ENCODE data around the gene CDC42EP1.
"Not testable (repeated sequence)": the region's sequence is repeated elsewhere in the genome, so short reads cannot be mapped to it uniquely, and the experiment has no call there.

The CDC42EP1 gene

GRCh38 chr22:37588546-37589215, 28.4 kb downstream of the CDC42EP1 start:
- DNase-seq: no peak

DNA sequence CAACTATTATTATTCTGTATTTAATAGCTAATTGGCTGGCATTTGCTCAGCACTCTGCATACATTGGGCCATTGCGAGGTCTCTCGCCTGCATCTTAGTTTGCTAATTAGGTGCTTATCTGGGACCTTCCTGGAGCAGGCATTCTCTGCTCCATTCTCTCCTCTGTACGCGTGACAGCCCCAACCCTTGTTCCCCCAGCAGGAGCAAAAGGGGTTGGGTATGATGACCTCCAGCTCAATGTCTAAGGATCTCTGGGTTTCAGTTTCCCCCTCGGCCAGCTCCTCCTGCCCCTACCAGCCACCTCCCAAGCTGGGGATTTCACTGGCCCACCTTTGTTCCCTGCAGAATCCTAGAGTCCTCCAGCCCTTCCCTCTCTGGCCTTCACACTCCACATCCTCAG, 29.4 kb downstream of the CDC42EP1 start:
- DNase-seq: peak in 2 of 3 donors; percentile 42 to 46

- peak; percentile 21 to 47 (median 27) for DNase-seq
These were observed 30.8 kb downstream of the CDC42EP1 start for GRCh38 chr22:37591081-37591480.

- no peak for DNase-seq
These were observed 31.6 kb downstream of the CDC42EP1 start for GRCh38 chr22:37591823-37592404.

- no peak for DNase-seq
These were observed 34.0 kb downstream of the CDC42EP1 start for GRCh38 chr22:37594237-37594636.

DNA sequence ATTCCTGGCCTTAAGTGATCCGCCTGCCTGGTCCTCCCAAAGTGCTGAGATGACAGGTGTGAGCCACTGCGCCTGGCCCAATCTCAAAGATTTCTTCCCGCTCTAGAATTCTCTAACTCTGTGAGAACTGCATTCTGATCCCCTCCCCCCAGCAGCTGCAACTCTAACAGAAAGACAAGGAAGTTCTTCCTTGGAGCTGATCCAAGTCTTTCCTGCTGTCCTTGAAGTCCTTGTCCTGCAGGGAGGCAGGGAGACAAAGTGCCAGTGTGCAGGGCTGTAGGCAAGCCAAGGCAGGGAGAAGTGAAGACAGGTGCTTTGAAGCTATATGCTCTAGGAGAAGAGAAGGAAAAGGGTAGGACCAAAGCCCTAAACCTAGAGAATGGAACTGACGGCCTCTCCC, 38.9 kb downstream of the CDC42EP1 start:
- DNase-seq: peak in 1 of 3 donors; percentile 39

GRCh38 chr22:37601203-37601539, 40.9 kb downstream of the CDC42EP1 start:
- DNase-seq: no peak

- DNase-seq: peak; percentile 61 to 83 (median 74)
These were observed 41.5 kb downstream of the CDC42EP1 start for GRCh38 chr22:37601540-37602442.

- not testable (repeated sequence) for DNase-seq
These were observed 42.4 kb downstream of the CDC42EP1 start for GRCh38 chr22:37602546-37603277.

DNA sequence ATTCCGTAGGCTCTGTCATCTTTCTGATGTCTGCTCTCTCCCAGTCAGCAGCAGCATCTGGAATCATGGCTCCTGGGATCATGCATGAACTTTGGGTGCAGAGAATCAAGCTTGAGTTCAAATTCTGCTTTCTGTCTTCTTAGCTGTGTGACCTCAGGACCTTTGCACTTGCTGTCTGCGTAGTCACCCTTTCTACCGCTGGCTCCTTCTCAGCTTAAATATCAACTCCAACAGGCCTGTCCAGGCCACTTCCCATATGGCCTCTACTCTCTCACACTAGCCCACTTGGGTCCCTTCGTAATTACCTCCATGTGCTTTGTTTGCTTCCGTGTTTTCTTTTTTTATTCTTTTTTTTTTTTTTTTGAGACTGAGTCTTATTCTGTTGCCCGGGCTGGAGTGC, 43.8 kb downstream of the CDC42EP1 start:
- no peak for DNase-seq

- DNase-seq: peak; percentile 54 to 73 (median 58)
These were observed 44.6 kb downstream of the CDC42EP1 start for GRCh38 chr22:37604875-37605274.

- DNase-seq: peak; percentile 55 to 77 (median 63)
These were observed 47.0 kb downstream of the CDC42EP1 start for GRCh38 chr22:37607010-37607934.

DNA sequence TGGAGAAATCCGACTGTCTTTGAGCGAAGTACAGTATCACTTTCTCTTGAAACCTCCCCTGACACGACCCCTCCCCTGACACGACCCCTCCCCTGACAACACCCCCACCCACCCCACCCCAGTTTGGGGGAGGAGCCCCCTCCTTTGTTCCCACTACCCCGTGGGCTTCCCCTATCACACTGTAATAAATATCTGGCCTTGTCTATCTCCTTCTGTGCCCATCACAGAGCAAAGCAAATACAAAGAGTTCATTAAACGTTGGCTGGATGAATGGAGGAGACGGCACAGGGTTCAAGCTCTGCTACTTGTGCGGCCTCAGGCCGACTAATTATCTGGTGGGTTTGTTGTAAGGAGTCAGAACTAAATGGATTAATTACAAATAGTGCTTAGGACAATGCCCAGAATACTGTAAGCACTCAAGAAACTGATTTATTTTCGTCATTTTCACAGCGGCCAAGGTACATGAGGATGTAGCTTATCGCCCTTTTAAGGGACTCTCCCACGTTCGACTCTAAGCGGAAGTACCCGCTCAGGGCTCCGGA, 47.7 kb downstream of the CDC42EP1 start:
- DNase-seq: no peak

GRCh38 chr22:37608477-37609239, 48.4 kb downstream of the CDC42EP1 start, which contains the start of gene GGA1:
Gene GGA1 (plus strand): TSS chr22:37608834. CDS start chr22:37608861, 27 bp downstream.
- peak; percentile 99 to 100 (median 99) for DNase-seq

DNA sequence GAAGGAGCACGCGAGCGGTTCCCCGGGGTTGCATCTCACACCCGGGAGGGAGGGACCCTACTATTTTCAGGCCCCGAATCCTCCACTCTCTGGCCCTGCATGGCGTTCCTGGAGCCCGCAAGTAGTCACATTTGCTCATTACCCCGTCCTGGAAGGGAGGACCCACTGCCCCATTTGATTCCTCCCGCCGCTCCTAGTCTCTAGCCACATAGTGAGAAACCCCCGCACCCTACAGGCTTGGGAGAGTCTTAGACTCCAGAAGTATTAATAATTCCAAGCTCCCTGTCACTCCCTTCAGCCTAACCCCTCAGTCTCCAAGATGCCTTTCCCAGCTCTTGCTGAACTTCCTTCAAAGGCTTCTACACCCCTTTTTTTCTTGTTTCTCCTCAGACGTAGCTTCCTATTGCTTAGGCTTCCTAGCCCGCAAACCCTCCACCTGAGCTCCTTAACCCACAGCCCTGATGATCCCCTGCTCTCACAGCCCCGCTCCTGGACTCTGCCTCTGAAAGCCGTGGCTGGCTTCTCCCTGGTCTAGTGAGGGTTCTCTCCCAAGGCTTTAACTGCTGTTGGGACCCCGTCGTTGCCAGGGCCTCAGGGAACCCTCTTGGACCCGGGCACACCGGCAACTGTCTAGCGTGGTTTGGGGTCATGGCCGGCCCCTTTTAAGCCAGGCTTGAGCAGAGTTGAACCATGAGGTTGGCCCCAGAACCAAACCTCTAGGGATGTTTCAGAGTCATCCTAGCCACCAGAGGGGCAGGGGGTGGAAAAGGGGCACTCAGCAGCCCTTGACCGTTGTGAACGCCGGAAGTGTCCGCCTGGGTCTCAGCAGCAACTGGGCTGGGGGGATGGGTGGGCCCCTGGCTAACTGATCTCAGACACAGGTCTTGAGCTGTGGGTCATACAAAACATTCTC, 49.2 kb downstream of the CDC42EP1 start:
- DNase-seq: peak in 1 of 3 donors; percentile 26

GRCh38 chr22:37610153-37610475, 49.8 kb downstream of the CDC42EP1 start:
- peak; percentile 34 to 50 (median 41) for DNase-seq

DNA sequence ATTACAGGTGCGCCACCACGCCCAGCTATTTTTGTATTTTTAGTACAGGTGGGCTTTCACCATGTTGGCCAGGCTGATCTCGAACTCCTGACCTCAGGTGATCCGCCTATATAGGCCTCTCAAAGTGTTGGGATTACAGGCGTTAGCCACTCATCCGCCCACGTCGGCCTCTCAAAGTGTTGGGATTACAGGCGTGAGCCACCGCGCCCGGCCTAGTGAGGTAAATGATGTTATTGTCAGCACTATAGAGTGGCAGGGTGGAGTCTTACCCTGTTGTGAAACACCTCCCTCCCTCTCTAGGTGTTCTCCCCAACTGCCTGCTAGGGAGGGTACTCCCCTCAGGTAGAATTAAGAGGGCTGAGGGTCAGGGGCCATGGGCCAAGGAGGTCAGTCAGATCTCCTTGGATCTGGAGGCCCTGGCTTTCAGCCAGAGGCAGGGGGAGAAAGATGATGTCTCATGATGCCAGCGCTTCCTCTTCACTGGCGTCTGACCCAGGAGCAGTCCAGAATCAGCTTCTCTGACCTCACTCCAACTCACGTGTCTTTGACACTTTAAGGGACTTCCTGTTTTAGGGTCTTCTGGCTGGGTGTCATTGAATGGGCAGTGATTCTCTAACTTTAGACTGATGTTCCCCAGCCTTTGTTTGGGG, 50.3 kb downstream of the CDC42EP1 start:
- peak; percentile 93 to 96 (median 95) for DNase-seq

DNA sequence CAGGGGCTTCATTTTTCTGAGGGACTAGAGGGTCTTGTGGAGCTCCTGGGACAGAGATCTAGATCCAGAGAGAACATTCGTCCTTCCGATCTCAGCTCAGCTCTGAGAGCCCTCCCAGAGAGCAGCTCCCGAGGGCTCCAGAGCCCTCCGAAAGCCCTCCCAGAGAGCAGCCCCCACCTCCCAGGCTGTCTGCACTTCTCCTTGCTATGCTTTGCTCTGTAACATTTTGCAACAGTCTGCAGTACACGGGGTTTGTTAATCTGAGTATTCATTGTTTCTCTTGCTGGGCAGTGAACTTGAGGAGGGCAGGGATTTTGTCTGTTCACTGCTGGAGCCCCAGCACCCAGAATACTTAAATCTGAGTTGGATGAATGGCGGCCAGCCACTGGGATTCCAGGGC, 50.9 kb downstream of the CDC42EP1 start:
- DNase-seq: peak in 2 of 3 donors; percentile 31 to 33

Data from suppressor macrophage treated with lipopolysaccharide for 1 hour (primary cell).